IMR-90 (cell line): ENCODE measurements around the gene MFAP3L.

Experiments used
- BHLHE40 ChIP-seq: fragments of 150-350 bp; IDR thresholded peaks from 2 replicates; pipeline ENCODE4 v1.6.1; 2016; ENCODE audit warnings: mild to moderate bottlenecking, low read depth, low read length
- POLR2A ChIP-seq: IDR thresholded peaks from 2 replicates; pipeline ENCODE4 v1.6.1; 2012; ENCODE audit warnings: mild to moderate bottlenecking, low read depth, low read length
- RAD21 ChIP-seq: IDR thresholded peaks from 2 replicates; pipeline ENCODE4 v1.6.1; 2012; ENCODE audit warnings: low read length, improper control_type of control experiment
- TF ChIP-seq, protein P1 (sequence below): conservative IDR thresholded peaks from 2 replicates; pipeline ENCODE4 v1.5.1; 2012; ENCODE audit warnings: mild to moderate bottlenecking, low read depth, low read length, improper control_type of control experiment
- TF ChIP-seq, protein P2 (sequence below): fragments of 150-350 bp; IDR thresholded peaks from 2 replicates; pipeline ENCODE4 v1.6.1; 2017; ENCODE audit warnings: mild to moderate bottlenecking, antibody characterized with exemption, low read length, low read depth

- TF ChIP-seq, protein P1, sequence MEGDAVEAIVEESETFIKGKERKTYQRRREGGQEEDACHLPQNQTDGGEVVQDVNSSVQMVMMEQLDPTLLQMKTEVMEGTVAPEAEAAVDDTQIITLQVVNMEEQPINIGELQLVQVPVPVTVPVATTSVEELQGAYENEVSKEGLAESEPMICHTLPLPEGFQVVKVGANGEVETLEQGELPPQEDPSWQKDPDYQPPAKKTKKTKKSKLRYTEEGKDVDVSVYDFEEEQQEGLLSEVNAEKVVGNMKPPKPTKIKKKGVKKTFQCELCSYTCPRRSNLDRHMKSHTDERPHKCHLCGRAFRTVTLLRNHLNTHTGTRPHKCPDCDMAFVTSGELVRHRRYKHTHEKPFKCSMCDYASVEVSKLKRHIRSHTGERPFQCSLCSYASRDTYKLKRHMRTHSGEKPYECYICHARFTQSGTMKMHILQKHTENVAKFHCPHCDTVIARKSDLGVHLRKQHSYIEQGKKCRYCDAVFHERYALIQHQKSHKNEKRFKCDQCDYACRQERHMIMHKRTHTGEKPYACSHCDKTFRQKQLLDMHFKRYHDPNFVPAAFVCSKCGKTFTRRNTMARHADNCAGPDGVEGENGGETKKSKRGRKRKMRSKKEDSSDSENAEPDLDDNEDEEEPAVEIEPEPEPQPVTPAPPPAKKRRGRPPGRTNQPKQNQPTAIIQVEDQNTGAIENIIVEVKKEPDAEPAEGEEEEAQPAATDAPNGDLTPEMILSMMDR: no peak
- TF ChIP-seq POLR2A (no peak), BHLHE40 (no peak), RAD21 (no peak)
- TF ChIP-seq, protein P2, sequence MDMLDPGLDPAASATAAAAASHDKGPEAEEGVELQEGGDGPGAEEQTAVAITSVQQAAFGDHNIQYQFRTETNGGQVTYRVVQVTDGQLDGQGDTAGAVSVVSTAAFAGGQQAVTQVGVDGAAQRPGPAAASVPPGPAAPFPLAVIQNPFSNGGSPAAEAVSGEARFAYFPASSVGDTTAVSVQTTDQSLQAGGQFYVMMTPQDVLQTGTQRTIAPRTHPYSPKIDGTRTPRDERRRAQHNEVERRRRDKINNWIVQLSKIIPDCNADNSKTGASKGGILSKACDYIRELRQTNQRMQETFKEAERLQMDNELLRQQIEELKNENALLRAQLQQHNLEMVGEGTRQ: no peak
These were observed 32.6 kb upstream of the MFAP3L start for GRCh38 chr4:170058826-170059225.
